Measurements from ENCODE around the gene NPIPA7.
"Not testable (repeated sequence)": the region's sequence is repeated elsewhere in the genome, so short reads cannot be mapped to it uniquely, and the experiment has no call there.

Gene NPIPA7

DNA sequence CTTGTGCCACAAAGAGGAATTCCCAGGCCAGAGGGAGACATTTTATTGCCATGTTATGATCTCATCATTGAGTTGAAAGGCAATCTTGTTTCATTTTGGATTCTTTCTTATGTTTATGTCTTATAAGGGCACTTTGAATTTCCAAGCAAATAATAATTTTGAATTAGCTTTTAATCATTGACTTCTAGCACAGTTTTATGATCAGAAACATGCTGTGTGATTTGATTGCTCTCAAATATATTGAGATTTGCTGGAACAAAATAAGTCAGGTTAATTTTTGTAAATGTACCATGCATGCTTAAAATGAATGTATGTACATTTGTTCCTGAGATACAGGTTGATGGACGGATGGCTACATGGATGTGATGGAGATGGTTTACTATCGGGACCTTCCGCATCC, at the start of gene NPIPA7:
Gene NPIPA7, plus strand, starts transcription at position 301 of the 400 bp plus-strand sequence. CDS start 105 bp downstream, outside the sequence.
- DNase-seq (ENCODE audit: low read depth in 2 of 2), result not testable (repeated sequence)

- DNase-seq (ENCODE audit: low read depth in 2 of 2), result not testable (repeated sequence)
Measured at GRCh38 chr16:16331466-16331865, 47.5 kb upstream of the NPIPA7 start.

DNA sequence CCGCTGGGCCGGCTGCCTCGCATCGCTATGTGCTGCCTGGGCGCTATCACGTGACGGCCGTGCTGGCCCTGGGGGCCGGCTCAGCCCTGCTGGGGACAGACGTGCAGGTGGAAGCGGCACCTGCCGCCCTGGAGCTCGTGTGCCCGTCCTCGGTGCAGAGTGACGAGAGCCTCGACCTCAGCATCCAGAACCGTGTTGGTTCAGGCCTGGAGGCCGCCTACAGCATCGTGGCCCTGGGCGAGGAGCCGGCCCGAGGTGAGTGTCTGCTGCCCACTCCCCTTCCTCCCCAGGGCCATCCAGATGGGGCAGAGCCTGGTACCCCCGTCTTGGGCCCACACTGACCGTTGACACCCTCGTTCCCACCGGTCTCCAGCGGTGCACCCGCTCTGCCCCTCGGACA, 21.4 kb upstream of the NPIPA7 start:
- DNase-seq (ENCODE audit: low read depth in 2 of 2), result not testable (repeated sequence)

- DNase-seq (ENCODE audit: low read depth in 2 of 2), result not testable (repeated sequence)
Measured at GRCh38 chr16:16358539-16359240, 20.2 kb upstream of the NPIPA7 start.

DNA sequence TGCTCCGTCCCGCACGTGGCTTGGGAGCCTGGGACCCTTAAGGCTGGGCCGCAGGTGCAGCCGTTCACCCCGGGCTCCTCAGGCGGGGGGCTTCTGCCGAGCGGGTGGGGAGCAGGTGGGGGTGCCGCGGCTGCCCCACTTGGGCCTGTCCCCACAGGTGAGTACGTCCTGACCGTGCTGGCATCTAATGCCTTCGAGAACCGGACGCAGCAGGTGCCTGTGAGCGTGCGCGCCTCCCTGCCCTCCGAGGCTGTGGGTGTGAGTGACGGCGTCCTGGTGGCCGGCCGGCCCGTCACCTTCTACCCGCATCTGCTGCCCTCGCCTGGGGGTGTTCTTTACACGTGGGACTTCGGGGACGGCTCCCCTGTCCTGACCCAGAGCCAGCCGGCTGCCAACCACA, 15.3 kb upstream of the NPIPA7 start:
- DNase-seq (ENCODE audit: low read depth in 2 of 2), result not testable (repeated sequence)

GRCh38 chr16:16364100-16364499, 14.8 kb upstream of the NPIPA7 start:
- not testable (repeated sequence) for DNase-seq (ENCODE audit: low read depth in 2 of 2)

- not testable (repeated sequence) for DNase-seq (ENCODE audit: low read depth in 2 of 2)
Measured at GRCh38 chr16:16364701-16365100, 14.2 kb upstream of the NPIPA7 start.

- not testable (repeated sequence) for DNase-seq (ENCODE audit: low read depth in 2 of 2)
Measured at GRCh38 chr16:16365319-16365718, 13.6 kb upstream of the NPIPA7 start.

- not testable (repeated sequence) for DNase-seq (ENCODE audit: low read depth in 2 of 2)
Measured at GRCh38 chr16:16365851-16366250, 13.1 kb upstream of the NPIPA7 start.

DNA sequence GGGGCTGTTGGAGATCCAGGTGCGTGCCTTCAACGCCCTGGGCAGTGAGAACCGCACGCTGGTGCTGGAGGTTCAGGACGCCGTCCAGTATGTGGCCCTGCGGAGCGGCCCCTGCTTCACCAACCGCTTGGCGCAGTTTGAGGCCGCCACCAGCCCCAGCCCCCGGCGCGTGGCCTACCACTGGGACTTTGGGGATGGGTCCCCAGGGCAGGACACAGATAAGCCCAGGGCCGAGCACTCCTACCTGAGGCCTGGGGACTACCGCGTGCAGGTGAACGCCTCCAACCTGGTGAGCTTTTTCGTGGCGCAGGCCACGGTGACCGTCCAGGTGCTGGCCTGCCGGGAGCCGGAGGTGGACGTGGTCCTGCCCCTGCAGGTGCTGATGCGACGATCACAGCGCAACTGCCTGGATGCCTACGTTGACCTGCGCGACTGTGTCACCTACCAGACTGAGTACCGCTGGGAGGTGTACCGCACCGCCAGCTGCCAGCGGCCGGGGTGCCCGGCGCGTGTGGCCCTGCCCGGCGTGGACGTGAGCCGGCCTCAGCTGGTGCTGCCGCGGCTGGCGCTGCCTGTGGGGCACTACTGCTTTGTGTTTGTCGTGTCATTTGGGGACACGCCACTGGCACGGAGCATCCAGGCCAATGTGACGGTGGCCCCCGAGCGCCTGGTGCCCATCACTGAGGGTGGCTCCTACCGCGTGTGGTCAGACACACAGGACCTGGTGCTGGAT, 12.2 kb upstream of the NPIPA7 start:
- not testable (repeated sequence) for DNase-seq (ENCODE audit: low read depth in 2 of 2)

GRCh38 chr16:16367285-16367628, 11.7 kb upstream of the NPIPA7 start:
- DNase-seq (ENCODE audit: low read depth in 2 of 2), result not testable (repeated sequence)

GRCh38 chr16:16369081-16369856, 9.7 kb upstream of the NPIPA7 start:
- not testable (repeated sequence) for DNase-seq (ENCODE audit: low read depth in 2 of 2)

GRCh38 chr16:16371136-16371735, 7.7 kb upstream of the NPIPA7 start:
- DNase-seq (ENCODE audit: low read depth in 2 of 2), result not testable (repeated sequence)

DNA sequence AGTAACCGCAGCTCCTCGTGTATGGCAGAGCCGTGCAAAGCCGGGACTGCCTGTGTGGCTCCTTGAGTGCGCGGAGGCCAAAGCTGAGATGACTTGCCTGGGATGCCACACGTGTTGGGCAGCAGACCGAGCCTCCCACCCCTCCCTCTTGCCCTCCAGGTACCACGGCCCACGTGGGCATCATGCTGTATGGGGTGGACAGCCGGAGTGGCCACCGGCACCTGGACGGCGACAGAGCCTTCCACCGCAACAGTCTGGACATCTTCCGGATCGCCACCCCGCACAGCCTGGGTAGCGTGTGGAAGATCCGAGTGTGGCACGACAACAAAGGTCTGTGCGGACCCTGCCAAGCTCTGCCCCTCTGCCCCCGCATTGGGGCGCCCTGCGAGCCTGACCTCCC, 4.7 kb upstream of the NPIPA7 start:
- not testable (repeated sequence) for DNase-seq (ENCODE audit: low read depth in 2 of 2)

GRCh38 chr16:16399685-16400084, 20.7 kb downstream of the NPIPA7 start:
- DNase-seq (ENCODE audit: low read depth in 2 of 2), result not testable (repeated sequence)

GRCh38 chr16:16402333-16402732, 23.4 kb downstream of the NPIPA7 start:
- DNase-seq (ENCODE audit: low read depth in 2 of 2), result not testable (repeated sequence)

GRCh38 chr16:16404283-16404682, 25.3 kb downstream of the NPIPA7 start:
- not testable (repeated sequence) for DNase-seq (ENCODE audit: low read depth in 2 of 2)

DNA sequence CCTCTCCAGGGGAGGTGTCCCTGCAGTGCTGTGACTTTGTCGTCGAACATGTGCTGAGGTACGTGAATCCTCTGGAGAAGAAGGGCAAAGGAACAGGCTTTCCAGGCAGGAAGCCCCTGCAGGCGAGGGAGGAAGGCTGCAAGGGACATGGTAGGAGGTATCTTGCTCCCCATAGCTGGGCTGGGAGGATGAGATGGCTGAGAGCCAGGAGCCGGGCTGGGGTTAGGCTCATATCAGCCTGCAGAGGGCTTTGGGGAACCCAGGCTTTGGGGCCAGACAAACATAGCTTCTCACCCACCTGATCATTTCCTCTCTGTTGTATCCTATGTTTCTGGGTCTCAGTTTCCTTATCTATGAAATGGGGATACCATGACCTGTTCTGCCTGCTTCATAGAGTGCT, 26.5 kb downstream of the NPIPA7 start:
- DNase-seq (ENCODE audit: low read depth in 2 of 2), result not testable (repeated sequence)

DNA sequence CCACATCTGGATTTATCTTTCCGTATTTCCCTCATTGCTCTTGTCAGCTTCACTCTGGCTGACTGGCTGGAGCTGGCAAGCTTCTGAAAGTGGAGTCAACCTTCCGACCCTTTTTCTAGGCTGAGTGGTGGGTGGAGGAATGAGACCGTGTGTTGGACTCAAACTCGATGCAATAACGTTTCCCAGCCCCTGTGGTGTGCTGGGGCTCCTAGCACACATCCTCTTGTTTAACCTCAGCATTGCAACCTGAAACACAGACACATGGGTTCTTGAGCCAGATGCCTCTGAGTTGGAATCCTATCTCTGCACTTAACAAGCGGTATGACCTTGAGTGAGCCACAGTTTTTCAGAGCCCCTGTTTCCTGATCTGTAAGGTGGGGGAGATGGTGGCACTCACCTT, 29.5 kb downstream of the NPIPA7 start:
- not testable (repeated sequence) for DNase-seq (ENCODE audit: low read depth in 2 of 2)

GRCh38 chr16:16413773-16414172, 34.8 kb downstream of the NPIPA7 start:
- DNase-seq (ENCODE audit: low read depth in 2 of 2), result not testable (repeated sequence)

- not testable (repeated sequence) for DNase-seq (ENCODE audit: low read depth in 2 of 2)
Measured at GRCh38 chr16:16417071-16417470, 38.1 kb downstream of the NPIPA7 start.
